Activated T-cell treated with anti-CD3 and anti-CD28 coated beads, Interleukin-2, amount 50 U/mL, for 24 hours (primary cell): ENCODE data around the gene PEX5L.

Source experiments
- DNase-seq: peaks from one replicate; pipeline ENCODE4 v3.0.0-alpha.2; 2020
- H3K27ac Mint-ChIP-seq: 2 replicates; pipeline ENCODE4 v1.8.0; 2020; ENCODE audit warnings: mild to moderate bottlenecking, mixed read lengths
- H3K27me3 Mint-ChIP-seq: 2 replicates; pipeline ENCODE4 v1.8.0; 2020; ENCODE audit warnings: mixed read lengths
- H3K36me3 Mint-ChIP-seq: 2 replicates; pipeline ENCODE4 v1.8.0; 2020; ENCODE audit warnings: low read depth, mixed read lengths
- H3K4me1 Mint-ChIP-seq: 2 replicates; pipeline ENCODE4 v1.8.0; 2020; ENCODE audit warnings: low read depth, mixed read lengths
- H3K4me3 Mint-ChIP-seq: 2 replicates; pipeline ENCODE4 v1.8.0; 2020; ENCODE audit warnings: mild to moderate bottlenecking, moderate library complexity, mixed read lengths
- H3K9me3 Mint-ChIP-seq: 2 replicates; pipeline ENCODE4 v1.8.0; 2020; ENCODE audit warnings: mixed read lengths

The PEX5L gene

GRCh38 chr3:179929091-179929529 is 107.6 kb downstream of the PEX5L start:
- Mint-ChIP-seq H3K27ac (no peak overlapping the region), H3K36me3 (no peaks in the 10 kb centered on the region), H3K27me3 (peaks cover 17% of the 10 kb centered on the region), H3K4me1 (no peaks in the 10 kb centered on the region), H3K4me3 (no peak overlapping the region), H3K9me3 (no peaks in the 10 kb centered on the region)
- DNase-seq, result peak; percentile 41

GRCh38 chr3:179927191-179927590 is 109.5 kb downstream of the PEX5L start:
- H3K27me3 Mint-ChIP-seq, result peaks cover 13% of the 10 kb centered on the region
- no peaks in the 10 kb centered on the region for H3K4me1 Mint-ChIP-seq
- H3K27ac Mint-ChIP-seq, result no peak overlapping the region
- DNase-seq, result no peak
- H3K4me3 Mint-ChIP-seq, result no peak overlapping the region
- H3K9me3 Mint-ChIP-seq, result no peaks in the 10 kb centered on the region
- H3K36me3 Mint-ChIP-seq, result no peaks in the 10 kb centered on the region

GRCh38 chr3:179921951-179922350 is 114.8 kb downstream of the PEX5L start:
- Mint-ChIP-seq H3K27me3 (peaks cover 10% of the 10 kb centered on the region), H3K9me3 (no peaks in the 10 kb centered on the region), H3K36me3 (no peaks in the 10 kb centered on the region), H3K4me1 (no peaks in the 10 kb centered on the region), H3K4me3 (no peak overlapping the region), H3K27ac (no peak overlapping the region)
- DNase-seq, result no peak

- no peaks in the 10 kb centered on the region for H3K4me1 Mint-ChIP-seq
- H3K27me3 Mint-ChIP-seq, result peaks cover 9% of the 10 kb centered on the region
- H3K27ac Mint-ChIP-seq, result no peak overlapping the region
- DNase-seq, result no peak
- no peaks in the 10 kb centered on the region for H3K9me3 Mint-ChIP-seq
- no peaks in the 10 kb centered on the region for H3K36me3 Mint-ChIP-seq
- H3K4me3 Mint-ChIP-seq, result no peak overlapping the region
Observed at GRCh38 chr3:179921500-179921899, 115.2 kb downstream of the PEX5L start.

- H3K36me3 Mint-ChIP-seq, result no peaks in the 10 kb centered on the region
- H3K4me1 Mint-ChIP-seq, result no peaks in the 10 kb centered on the region
- no peak for DNase-seq
- H3K9me3 Mint-ChIP-seq, result no peaks in the 10 kb centered on the region
- peaks cover 10% of the 10 kb centered on the region for H3K27me3 Mint-ChIP-seq
- no peak overlapping the region for H3K4me3 Mint-ChIP-seq
- no peak overlapping the region for H3K27ac Mint-ChIP-seq
Observed at GRCh38 chr3:179907784-179908482, 128.8 kb downstream of the PEX5L start.

GRCh38 chr3:179902061-179902460 is 134.7 kb downstream of the PEX5L start:
- Mint-ChIP-seq H3K4me1 (no peaks in the 10 kb centered on the region), H3K27ac (no peak overlapping the region), H3K9me3 (no peaks in the 10 kb centered on the region), H3K36me3 (no peaks in the 10 kb centered on the region), H3K27me3 (peaks cover 12% of the 10 kb centered on the region), H3K4me3 (no peak overlapping the region)
- DNase-seq, result no peak

GRCh38 chr3:179898024-179898423 is 138.7 kb downstream of the PEX5L start:
- no peak overlapping the region for H3K4me3 Mint-ChIP-seq
- no peaks in the 10 kb centered on the region for H3K4me1 Mint-ChIP-seq
- no peak overlapping the region for H3K27ac Mint-ChIP-seq
- no peak for DNase-seq
- H3K9me3 Mint-ChIP-seq, result no peaks in the 10 kb centered on the region
- no peaks in the 10 kb centered on the region for H3K36me3 Mint-ChIP-seq
- H3K27me3 Mint-ChIP-seq, result peaks cover 6% of the 10 kb centered on the region

- Mint-ChIP-seq H3K4me3 (no peak overlapping the region), H3K4me1 (no peaks in the 10 kb centered on the region), H3K36me3 (no peaks in the 10 kb centered on the region), H3K9me3 (no peaks in the 10 kb centered on the region), H3K27ac (no peak overlapping the region), H3K27me3 (peaks cover 6% of the 10 kb centered on the region)
- no peak for DNase-seq
Observed at GRCh38 chr3:179897231-179897630, 139.5 kb downstream of the PEX5L start.

- DNase-seq, result no peak
- Mint-ChIP-seq H3K4me1 (no peaks in the 10 kb centered on the region), H3K9me3 (no peaks in the 10 kb centered on the region), H3K4me3 (no peak overlapping the region), H3K27ac (no peak overlapping the region), H3K36me3 (no peaks in the 10 kb centered on the region), H3K27me3 (peaks cover 6% of the 10 kb centered on the region)
Observed at GRCh38 chr3:179896507-179896906, 140.2 kb downstream of the PEX5L start.

- no peak overlapping the region for H3K27ac Mint-ChIP-seq
- no peaks in the 10 kb centered on the region for H3K9me3 Mint-ChIP-seq
- H3K4me3 Mint-ChIP-seq, result no peak overlapping the region
- H3K27me3 Mint-ChIP-seq, result peaks cover 6% of the 10 kb centered on the region
- no peak for DNase-seq
- no peaks in the 10 kb centered on the region for H3K36me3 Mint-ChIP-seq
- no peaks in the 10 kb centered on the region for H3K4me1 Mint-ChIP-seq
Observed at GRCh38 chr3:179895330-179895729, 141.4 kb downstream of the PEX5L start.

- peaks cover 4% of the 10 kb centered on the region for H3K4me1 Mint-ChIP-seq
- DNase-seq, result no peak
- H3K4me3 Mint-ChIP-seq, result no peak overlapping the region
- no peaks in the 10 kb centered on the region for H3K27me3 Mint-ChIP-seq
- no peak overlapping the region for H3K27ac Mint-ChIP-seq
- no peaks in the 10 kb centered on the region for H3K9me3 Mint-ChIP-seq
- no peaks in the 10 kb centered on the region for H3K36me3 Mint-ChIP-seq
Observed at GRCh38 chr3:179887295-179887943, 149.3 kb downstream of the PEX5L start.

GRCh38 chr3:179885950-179886349 is 150.8 kb downstream of the PEX5L start:
- no peak overlapping the region for H3K4me3 Mint-ChIP-seq
- no peak for DNase-seq
- H3K27ac Mint-ChIP-seq, result no peak overlapping the region
- no peaks in the 10 kb centered on the region for H3K9me3 Mint-ChIP-seq
- H3K4me1 Mint-ChIP-seq, result peaks cover 6% of the 10 kb centered on the region
- no peaks in the 10 kb centered on the region for H3K36me3 Mint-ChIP-seq
- H3K27me3 Mint-ChIP-seq, result no peaks in the 10 kb centered on the region

GRCh38 chr3:179884136-179884535 is 152.6 kb downstream of the PEX5L start:
- DNase-seq, result no peak
- no peaks in the 10 kb centered on the region for H3K27me3 Mint-ChIP-seq

GRCh38 chr3:179882292-179882691 is 154.4 kb downstream of the PEX5L start:
- DNase-seq, result no peak
- Mint-ChIP-seq H3K27me3 (no peaks in the 10 kb centered on the region), H3K4me3 (no peak overlapping the region), H3K36me3 (no peaks in the 10 kb centered on the region), H3K9me3 (no peaks in the 10 kb centered on the region), H3K27ac (no peak overlapping the region), H3K4me1 (peaks cover 6% of the 10 kb centered on the region)

More at GRCh38 chr3:179884136-179884535, 152.6 kb downstream of the PEX5L start:
- Mint-ChIP-seq H3K36me3 (no peaks in the 10 kb centered on the region), H3K4me3 (no peak overlapping the region), H3K4me1 (peaks cover 6% of the 10 kb centered on the region), H3K27ac (no peak overlapping the region), H3K9me3 (no peaks in the 10 kb centered on the region)

GRCh38 chr3:179881791-179882190 is 154.9 kb downstream of the PEX5L start:
- no peak for DNase-seq
- Mint-ChIP-seq H3K27me3 (no peaks in the 10 kb centered on the region), H3K4me1 (peaks cover 6% of the 10 kb centered on the region), H3K27ac (no peak overlapping the region), H3K9me3 (no peaks in the 10 kb centered on the region), H3K4me3 (no peak overlapping the region), H3K36me3 (no peaks in the 10 kb centered on the region)
